Measurements from ENCODE around the gene CSMD2. TPM values are rescaled to one million over a fixed set of nuclear protein-coding genes. Genes with fewer than 3 reads are reported as not detected.

CSMD2 gene
- total RNA-seq, 4 donors from 2014 or later = 0.09 to 0.20 TPM; not detected in 2

DNA sequence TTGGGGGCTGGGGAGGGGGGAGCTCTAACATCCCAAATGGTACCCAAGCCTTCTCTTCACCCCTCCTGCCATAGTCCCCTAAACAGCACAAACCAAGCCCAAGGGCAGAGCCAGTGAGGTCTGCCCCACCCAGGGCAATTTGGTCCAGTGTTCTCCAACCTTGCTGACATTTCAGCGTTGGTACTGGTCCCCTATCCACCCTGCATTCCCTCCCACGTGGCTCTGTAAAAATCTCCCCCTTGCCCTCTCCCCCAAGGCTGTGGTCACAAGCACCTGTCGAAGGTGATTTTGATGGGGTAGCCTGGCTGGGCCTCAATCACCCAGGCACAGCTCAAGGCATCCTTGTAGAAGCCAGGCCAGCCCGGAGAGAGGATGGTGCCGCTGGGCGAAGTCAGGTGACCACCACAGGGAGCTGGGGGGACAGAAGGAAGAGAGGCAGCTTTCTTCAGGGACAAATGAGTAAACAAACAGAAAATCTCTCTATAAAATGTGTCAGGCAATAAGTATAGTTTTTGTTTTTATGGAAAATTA, 438.7 kb downstream of the CSMD2 start:
- no peak overlapping the region for H3K27ac ChIP-seq
- DNase-seq = no peak
- no peaks in the 10 kb centered on the region for H3K27me3 ChIP-seq
- intact Hi-C loops (cut with DNase I; ENCODE audit: low total_unique reads) = no loop called here
- TF ChIP-seq, protein P1, sequence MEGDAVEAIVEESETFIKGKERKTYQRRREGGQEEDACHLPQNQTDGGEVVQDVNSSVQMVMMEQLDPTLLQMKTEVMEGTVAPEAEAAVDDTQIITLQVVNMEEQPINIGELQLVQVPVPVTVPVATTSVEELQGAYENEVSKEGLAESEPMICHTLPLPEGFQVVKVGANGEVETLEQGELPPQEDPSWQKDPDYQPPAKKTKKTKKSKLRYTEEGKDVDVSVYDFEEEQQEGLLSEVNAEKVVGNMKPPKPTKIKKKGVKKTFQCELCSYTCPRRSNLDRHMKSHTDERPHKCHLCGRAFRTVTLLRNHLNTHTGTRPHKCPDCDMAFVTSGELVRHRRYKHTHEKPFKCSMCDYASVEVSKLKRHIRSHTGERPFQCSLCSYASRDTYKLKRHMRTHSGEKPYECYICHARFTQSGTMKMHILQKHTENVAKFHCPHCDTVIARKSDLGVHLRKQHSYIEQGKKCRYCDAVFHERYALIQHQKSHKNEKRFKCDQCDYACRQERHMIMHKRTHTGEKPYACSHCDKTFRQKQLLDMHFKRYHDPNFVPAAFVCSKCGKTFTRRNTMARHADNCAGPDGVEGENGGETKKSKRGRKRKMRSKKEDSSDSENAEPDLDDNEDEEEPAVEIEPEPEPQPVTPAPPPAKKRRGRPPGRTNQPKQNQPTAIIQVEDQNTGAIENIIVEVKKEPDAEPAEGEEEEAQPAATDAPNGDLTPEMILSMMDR (IDR thresholded peaks at IDR 0.05 in 4 of 5, conservative IDR thresholded peaks at IDR 0.05 in 1 of 5) = no peak
- no peak for TF ChIP-seq POLR2A (IDR thresholded peaks at IDR 0.05)
- ATAC-seq = no peak
- no peak overlapping the region for H3K4me3 ChIP-seq
- in situ Hi-C loops (cut with MboI; ENCODE audit: low sequenced_read_pairs in 4 of 4) = loop anchor here in 1 of 4 donors (25.0 kb wide), 1 partner anchor 436 kb away; the partner anchor contains the start of gene CSMD2
- H3K9me3 ChIP-seq = no peaks in the 10 kb centered on the region
- H3K4me1 ChIP-seq = no peaks in the 10 kb centered on the region
- no peaks in the 10 kb centered on the region for H3K36me3 ChIP-seq

DNA sequence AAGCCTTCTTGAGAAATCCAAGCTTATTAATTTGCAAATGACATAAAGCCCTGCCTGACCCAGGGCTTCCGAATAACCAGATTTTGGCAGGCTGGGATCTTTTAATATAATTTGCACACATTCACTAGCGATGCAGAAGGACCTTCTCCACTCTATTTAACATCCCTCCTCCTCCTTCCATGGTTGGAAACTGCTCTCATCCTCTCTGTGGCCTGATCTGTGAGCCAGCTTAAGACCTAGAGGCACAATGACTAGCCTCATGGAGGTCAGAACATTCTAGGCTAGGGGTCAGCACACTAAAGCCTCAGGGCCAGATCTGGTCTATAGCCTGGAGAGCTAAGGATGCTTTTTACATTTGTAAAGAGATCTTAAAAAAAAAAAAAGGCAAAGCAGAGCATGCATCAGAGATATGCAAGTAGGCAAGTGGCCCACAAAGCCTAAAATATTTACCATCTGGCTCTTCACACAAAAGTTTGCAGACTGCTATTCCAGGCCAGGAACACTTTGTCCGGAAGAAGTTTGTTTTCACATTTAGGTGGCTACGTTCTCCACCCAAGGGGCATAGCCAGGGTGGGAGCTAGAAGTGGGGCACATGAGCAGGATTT, 439.4 kb downstream of the CSMD2 start:
- in situ Hi-C loops (cut with MboI; ENCODE audit: low sequenced_read_pairs in 4 of 4) = loop anchor here in 1 of 4 donors (25.0 kb wide), 1 partner anchor 437 kb away; the partner anchor contains the start of gene CSMD2
- Histone ChIP-seq H3K36me3 (no peaks in the 10 kb centered on the region), H3K9me3 (no peaks in the 10 kb centered on the region), H3K4me3 (no peak overlapping the region), H3K4me1 (no peaks in the 10 kb centered on the region), H3K27me3 (no peaks in the 10 kb centered on the region), H3K27ac (no peak overlapping the region)
- TF ChIP-seq, protein P1 (IDR thresholded peaks at IDR 0.05 in 4 of 5, conservative IDR thresholded peaks at IDR 0.05 in 1 of 5) = no peak
- no peak for TF ChIP-seq POLR2A (IDR thresholded peaks at IDR 0.05)
- DNase-seq (no peak), ATAC-seq (no peak)
- intact Hi-C loops (cut with DNase I; ENCODE audit: low total_unique reads) = no loop called here

DNA sequence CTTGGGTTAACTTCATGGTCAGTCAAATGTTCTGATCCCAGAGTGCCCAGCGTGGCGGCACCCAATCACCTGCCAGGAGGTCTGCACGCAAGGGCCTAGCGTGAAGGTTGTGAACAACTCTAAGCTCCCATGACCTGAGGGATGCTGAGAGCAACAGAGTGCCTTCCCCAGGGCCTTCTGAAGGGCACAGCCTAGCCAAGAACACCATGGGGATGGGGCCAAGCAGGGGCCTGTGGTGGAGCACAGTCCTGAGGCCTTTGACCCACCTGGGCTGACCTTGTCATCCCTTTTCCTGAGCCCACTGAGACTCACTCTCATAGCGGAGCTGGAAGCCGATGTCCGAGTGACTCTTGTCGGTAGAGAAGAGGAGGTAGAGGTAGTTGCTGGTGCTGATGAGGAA, 440.0 kb downstream of the CSMD2 start:
- intact Hi-C loops (cut with DNase I; ENCODE audit: low total_unique reads) (no loop called here), in situ Hi-C loops (cut with MboI; ENCODE audit: low sequenced_read_pairs in 4 of 4) (loop anchor here in 1 of 4 donors (25.0 kb wide), 1 partner anchor 437 kb away; the partner anchor contains the start of gene CSMD2)
- Histone ChIP-seq H3K36me3 (no peaks in the 10 kb centered on the region), H3K9me3 (no peaks in the 10 kb centered on the region), H3K27me3 (no peaks in the 10 kb centered on the region), H3K4me1 (no peaks in the 10 kb centered on the region), H3K4me3 (no peak overlapping the region), H3K27ac (no peak overlapping the region)
- no peak for ATAC-seq
- no peak for TF ChIP-seq POLR2A (IDR thresholded peaks at IDR 0.05)
- TF ChIP-seq, protein P1 (IDR thresholded peaks at IDR 0.05 in 4 of 5, conservative IDR thresholded peaks at IDR 0.05 in 1 of 5) = no peak
- no peak for DNase-seq

DNA sequence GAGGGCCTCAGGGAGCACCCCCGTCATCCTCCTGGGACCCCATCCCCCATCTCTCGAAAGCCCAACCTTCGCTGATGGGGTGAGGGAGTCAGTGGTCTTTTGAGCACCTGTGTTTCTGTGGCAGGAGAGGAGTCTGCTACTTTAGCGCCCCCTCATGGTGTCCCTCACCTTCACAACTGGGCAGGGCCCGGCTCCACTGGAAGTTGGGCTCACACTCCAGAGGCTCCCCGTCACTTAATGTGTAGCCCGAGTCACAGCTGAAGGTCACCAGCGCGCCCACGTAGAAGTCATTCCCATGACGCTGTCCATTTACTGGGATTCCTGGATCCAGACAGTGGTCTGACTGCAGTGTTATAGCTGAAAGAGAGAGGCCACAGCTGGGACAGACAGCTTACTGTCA, 440.7 kb downstream of the CSMD2 start:
- no peaks in the 10 kb centered on the region for H3K9me3 ChIP-seq
- H3K4me1 ChIP-seq = no peaks in the 10 kb centered on the region
- no peaks in the 10 kb centered on the region for H3K36me3 ChIP-seq
- H3K27me3 ChIP-seq = no peaks in the 10 kb centered on the region
- H3K27ac ChIP-seq = no peak overlapping the region
- TF ChIP-seq, protein P1 (IDR thresholded peaks at IDR 0.05 in 4 of 5, conservative IDR thresholded peaks at IDR 0.05 in 1 of 5) = no peak
- no peak for TF ChIP-seq POLR2A (IDR thresholded peaks at IDR 0.05)
- in situ Hi-C loops (cut with MboI; ENCODE audit: low sequenced_read_pairs in 4 of 4) = no loop called here
- no peak overlapping the region for H3K4me3 ChIP-seq
- ATAC-seq (no peak), DNase-seq (no peak)
- intact Hi-C loops (cut with DNase I; ENCODE audit: low total_unique reads) = no loop called here

All from gastrocnemius medialis (tissue), 4 donors.